ENCODE measurements around the gene S100A4. TPM values are rescaled to one million over a fixed set of nuclear protein-coding genes. Genes with fewer than 3 reads are reported as not detected.

Gene S100A4
- polyA plus RNA-seq, 1 experiment, result 797 TPM

DNA sequence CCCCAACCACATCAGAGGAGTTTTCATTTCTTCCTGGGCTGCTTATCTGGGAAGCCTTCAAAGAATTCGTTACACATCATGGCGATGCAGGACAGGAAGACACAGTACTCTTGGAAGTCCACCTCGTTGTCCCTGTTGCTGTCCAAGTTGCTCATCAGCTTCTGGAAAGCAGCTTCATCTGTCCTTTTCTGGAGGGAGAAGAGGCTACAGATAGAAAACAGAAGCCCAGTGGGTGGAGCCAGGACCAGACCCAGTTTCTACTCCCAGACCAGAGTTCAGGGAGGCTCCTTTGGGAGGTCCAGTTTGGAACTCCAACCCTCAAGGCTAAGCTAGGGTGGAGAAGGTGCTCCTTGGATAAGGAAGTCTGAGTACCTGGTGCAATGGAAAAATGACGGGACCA is 1.9 kb downstream of the S100A4 start:
- DNase-seq (ENCODE audit: low read depth), result no peak
- Histone ChIP-seq H3K4me3 (ENCODE audit: low read depth, low read length) (peak overlapping the region; percentile 44; the same call in 1 of the 2 replicates), H3K27me3 (ENCODE audit: control insufficient read depth, insufficient read depth, low read length) (no peaks in the 10 kb centered on the region), H3K36me3 (ENCODE audit: control insufficient read depth, insufficient read depth, low read length) (no peaks in the 10 kb centered on the region)
- CTCF ChIA-PET, result interaction anchor here (0.8 to 5.4 kb wide), 6 partner anchors 11 to 74 kb away, joined by 3 to 31 read pairs (median 6); no protein-coding TSS in a partner anchor
- POLR2A ChIA-PET, result interaction anchor here (0.6 to 3.9 kb wide), 3 partner anchors 9 to 25 kb away, joined by 3 to 36 read pairs (median 4); partner anchors contain the start of gene S100A6
- TF ChIP-seq, protein P1, sequence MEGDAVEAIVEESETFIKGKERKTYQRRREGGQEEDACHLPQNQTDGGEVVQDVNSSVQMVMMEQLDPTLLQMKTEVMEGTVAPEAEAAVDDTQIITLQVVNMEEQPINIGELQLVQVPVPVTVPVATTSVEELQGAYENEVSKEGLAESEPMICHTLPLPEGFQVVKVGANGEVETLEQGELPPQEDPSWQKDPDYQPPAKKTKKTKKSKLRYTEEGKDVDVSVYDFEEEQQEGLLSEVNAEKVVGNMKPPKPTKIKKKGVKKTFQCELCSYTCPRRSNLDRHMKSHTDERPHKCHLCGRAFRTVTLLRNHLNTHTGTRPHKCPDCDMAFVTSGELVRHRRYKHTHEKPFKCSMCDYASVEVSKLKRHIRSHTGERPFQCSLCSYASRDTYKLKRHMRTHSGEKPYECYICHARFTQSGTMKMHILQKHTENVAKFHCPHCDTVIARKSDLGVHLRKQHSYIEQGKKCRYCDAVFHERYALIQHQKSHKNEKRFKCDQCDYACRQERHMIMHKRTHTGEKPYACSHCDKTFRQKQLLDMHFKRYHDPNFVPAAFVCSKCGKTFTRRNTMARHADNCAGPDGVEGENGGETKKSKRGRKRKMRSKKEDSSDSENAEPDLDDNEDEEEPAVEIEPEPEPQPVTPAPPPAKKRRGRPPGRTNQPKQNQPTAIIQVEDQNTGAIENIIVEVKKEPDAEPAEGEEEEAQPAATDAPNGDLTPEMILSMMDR (IDR thresholded peaks at IDR 0.05; ENCODE audit: insufficient read depth, low read depth, low read length), result no peak

DNA sequence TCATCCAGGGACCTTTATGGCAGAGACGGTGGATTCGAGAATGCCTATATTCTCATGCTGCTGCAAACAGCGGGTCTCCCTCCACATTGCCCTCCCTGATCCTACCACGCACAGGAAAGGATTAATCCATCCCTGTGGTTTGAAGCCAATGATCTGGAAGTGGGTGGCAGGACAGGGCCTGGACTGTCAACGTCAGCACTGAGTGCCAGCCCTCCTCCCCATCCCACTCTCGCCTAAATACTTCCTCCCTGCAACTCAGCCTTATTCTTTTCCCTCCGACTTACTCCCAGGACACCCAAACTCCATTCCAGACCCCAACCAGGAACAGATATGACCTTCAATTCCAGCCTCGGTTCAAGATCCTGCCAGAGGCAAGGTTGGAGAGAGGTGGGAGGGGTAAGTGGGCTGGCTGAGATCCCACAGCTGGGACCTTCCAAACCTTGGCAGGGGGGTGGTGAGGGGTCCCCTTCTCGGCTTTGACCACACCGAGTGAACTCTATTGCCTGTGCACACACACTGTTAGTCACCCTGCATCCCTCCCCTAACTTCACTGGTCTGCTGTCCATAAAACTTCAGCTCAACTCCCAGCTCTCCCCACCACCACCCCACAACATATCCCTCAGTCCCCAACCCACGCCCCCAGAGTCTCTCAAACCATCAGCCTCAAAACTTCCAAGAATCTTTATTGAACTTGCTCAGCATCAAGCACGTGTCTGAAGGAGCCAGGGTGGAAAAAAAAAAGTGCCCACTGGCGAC is 2.5 kb downstream of the S100A4 start:
- no peak overlapping the region for H3K4me3 ChIP-seq (ENCODE audit: low read depth, low read length)
- no peak for DNase-seq (ENCODE audit: low read depth)
- ChIA-PET POLR2A (interaction anchor here (0.6 to 3.9 kb wide), 3 partner anchors 9 to 1372 kb away, joined by 3 to 36 read pairs (median 4); partner anchors contain the start of gene S100A6), CTCF (interaction anchor here (0.8 to 5.4 kb wide), 6 partner anchors 10 to 75 kb away, joined by 3 to 31 read pairs (median 6); no protein-coding TSS in a partner anchor)
- no peaks in the 10 kb centered on the region for H3K36me3 ChIP-seq (ENCODE audit: control insufficient read depth, insufficient read depth, low read length)
- TF ChIP-seq, protein P1 (IDR thresholded peaks at IDR 0.05; ENCODE audit: insufficient read depth, low read depth, low read length), result no peak
- no peaks in the 10 kb centered on the region for H3K27me3 ChIP-seq (ENCODE audit: control insufficient read depth, insufficient read depth, low read length)

DNA sequence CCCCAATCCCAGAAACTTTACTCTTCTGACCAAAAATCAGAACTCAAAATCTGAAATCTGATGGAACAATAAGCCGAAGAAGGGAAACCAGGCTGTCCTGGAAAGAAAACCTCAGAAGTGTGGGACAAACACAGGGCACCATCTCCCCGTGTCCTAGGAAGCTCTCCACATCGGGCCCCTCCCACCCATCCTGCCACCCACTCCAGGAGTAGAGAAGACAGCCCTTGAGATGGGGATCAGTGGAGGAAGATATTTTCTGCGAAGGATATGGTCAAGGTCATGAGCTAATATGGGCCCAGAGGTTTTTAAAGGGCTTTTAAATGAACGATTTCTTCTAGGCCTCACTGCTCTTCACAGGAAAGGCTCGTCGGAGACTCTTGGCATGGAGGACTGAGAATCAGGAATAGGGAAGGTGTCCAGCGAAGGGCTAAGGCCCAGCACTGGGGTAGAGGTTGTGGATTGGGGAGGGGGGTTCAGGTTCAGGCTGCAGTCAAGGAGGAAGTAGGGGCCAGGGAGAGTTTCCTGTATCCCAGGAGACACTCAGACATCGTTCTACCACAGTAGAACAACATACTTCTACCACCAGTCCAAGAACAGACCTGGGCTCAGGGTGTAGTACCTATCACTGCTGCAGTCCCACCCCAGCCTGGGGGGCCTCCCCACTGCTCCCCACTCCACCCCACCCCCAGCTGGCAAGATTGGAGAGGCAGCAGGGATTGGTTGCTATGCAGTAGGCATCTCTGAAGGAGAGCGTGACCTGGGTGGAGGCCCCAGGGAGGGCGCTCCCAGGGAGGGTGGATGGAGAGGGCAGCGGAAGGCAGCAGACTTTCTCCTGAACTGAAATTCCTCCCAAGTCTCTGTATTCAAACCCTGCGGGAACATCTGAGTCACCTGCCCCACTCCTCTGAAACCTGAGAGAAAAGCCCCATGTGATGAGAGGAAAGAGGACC is 3.7 kb downstream of the S100A4 start:
- POLR2A ChIA-PET, result interaction anchor here (0.6 kb wide), 1 partner anchor 19 kb away, joined by 3 read pairs; no protein-coding TSS in a partner anchor

DNA sequence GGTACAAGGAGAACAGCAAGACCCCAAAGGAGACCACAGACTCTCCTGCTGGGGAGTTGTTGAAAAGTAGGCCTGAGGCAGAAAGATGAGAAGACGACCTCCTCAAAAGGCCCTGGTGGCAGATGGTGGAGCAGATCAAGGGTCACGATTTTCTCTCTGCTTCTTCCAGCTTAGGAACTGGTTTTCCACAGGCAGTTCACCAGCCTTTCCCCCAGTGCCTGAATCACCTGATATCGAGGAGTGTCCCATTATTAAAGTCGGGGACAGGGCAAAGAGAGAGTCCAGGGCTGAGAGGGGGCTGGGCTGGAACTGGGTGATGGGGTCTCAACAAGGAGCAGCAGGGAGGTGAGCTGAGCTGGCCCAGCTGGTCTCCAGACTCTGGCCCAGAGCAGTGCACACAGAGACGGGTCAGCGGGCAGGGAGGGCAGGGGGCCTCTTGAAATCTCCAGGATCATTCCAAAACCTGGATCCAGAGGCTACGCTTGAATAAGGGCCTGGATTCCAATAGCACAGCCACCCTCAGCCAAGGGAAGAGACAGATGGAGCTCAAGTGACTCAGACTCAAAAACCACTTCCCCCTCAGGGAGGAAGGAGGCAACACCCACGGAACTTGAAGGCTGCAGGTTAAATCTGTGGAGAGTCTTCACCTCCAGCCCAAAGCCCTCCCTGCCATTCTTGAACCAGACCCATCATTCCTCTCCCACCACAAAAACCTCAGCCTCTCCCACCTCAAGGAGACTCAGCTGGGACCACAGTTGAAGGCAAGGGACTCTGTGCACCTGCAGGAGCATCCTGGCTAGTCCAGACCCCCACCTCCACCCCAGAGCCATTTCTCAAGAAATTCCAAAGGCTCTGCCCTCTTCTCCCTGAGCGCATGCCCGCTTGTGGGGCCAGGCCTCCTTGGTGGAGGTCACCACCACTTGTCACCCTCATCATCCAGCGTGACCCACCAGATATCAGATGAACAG is 4.9 kb downstream of the S100A4 start, which contains the start of gene S100A5:
Gene S100A5 (minus strand): TSS at position 541 of the 968 bp plus-strand sequence. CDS start 743 bp downstream, outside the sequence.
- TF ChIP-seq, protein P1 (IDR thresholded peaks at IDR 0.05; ENCODE audit: insufficient read depth, low read depth, low read length), result no peak
- no peak for DNase-seq (ENCODE audit: low read depth)
- Histone ChIP-seq H3K4me3 (ENCODE audit: low read depth, low read length) (no peak within 1 kb of the TSS), H3K36me3 (ENCODE audit: control insufficient read depth, insufficient read depth, low read length) (no peaks in the 10 kb centered on the region), H3K27me3 (ENCODE audit: control insufficient read depth, insufficient read depth, low read length) (no peaks in the 10 kb centered on the region)
- ChIA-PET POLR2A (no interaction called here), CTCF (interaction anchor here (1.0 to 5.4 kb wide), 8 partner anchors 8 to 45 kb away, joined by 3 to 31 read pairs (median 5); partner anchors contain the start of gene S100A2)

More for the DNA sequence above, 3.7 kb downstream of the S100A4 start:
- Histone ChIP-seq H3K27me3 (ENCODE audit: control insufficient read depth, insufficient read depth, low read length) (no peaks in the 10 kb centered on the region), H3K36me3 (ENCODE audit: control insufficient read depth, insufficient read depth, low read length) (no peaks in the 10 kb centered on the region), H3K4me3 (ENCODE audit: low read depth, low read length) (no peak overlapping the region)
- CTCF ChIA-PET, result interaction anchor here (1.4 to 5.4 kb wide), 4 partner anchors 9 to 31 kb away, joined by 3 to 31 read pairs (median 8); partner anchors contain the start of gene S100A2
- TF ChIP-seq, protein P1 (IDR thresholded peaks at IDR 0.05; ENCODE audit: insufficient read depth, low read depth, low read length), result no peak
- no peak for DNase-seq (ENCODE audit: low read depth)
